Epithelial cell of proximal tubule (primary cell): ENCODE measurements around the gene SERTM2. TPM values are rescaled to one million over a fixed set of nuclear protein-coding genes. Genes with fewer than 3 reads are reported as not detected.

ENCODE experiments used
- DNase-seq: peaks from one replicate; pipeline ENCODE4 v3.0.0-alpha.2; 2011; ENCODE audit warnings: low read depth
- H3K4me3 ChIP-seq: 2 replicates; pipeline ENCODE4 v1.5.1; 2011; ENCODE audit warnings: low read depth, mild to moderate bottlenecking, low read length
- CTCF ChIP-seq: conservative IDR thresholded peaks from 2 replicates; pipeline ENCODE4 v1.5.1; 2012; ENCODE audit warnings: low read depth, mild to moderate bottlenecking, low read length
- total RNA-seq: library from RNA; depleted of rRNA; stranded (reverse); fragments of >200 nt; gene quantifications from 2 replicates; pipeline ENCODE4 v1.2.3, GENCODE V29; 2015

SERTM2 gene
- total RNA-seq, 1 donor from 2014 or later: not detected

DNA sequence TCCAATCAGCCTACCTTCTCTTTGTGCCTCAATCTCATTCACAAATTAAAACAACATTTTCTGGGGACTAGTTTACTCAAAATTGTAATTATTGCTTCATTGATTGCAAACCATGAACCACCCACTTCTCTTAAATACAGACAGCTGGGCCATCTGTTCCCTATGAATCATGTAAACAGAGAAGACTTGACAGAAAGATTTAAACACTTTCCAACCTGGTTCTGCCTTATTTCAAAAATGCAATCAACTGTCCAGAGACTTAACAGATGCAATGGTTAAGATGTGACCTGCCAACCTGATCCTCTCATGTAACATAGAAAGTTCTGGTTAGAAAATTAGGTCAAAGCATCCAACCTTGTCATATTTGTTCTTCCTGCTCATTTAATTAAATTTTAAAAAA is 20.8 kb upstream of the SERTM2 start:
- H3K4me3 ChIP-seq: no peak overlapping the region
- no peak for DNase-seq
- no peak for TF ChIP-seq CTCF

- no peak for TF ChIP-seq CTCF
- no peak overlapping the region for H3K4me3 ChIP-seq
- no peak for DNase-seq
Measured at GRCh38 chrX:111492085-111492484, 19.4 kb upstream of the SERTM2 start.

DNA sequence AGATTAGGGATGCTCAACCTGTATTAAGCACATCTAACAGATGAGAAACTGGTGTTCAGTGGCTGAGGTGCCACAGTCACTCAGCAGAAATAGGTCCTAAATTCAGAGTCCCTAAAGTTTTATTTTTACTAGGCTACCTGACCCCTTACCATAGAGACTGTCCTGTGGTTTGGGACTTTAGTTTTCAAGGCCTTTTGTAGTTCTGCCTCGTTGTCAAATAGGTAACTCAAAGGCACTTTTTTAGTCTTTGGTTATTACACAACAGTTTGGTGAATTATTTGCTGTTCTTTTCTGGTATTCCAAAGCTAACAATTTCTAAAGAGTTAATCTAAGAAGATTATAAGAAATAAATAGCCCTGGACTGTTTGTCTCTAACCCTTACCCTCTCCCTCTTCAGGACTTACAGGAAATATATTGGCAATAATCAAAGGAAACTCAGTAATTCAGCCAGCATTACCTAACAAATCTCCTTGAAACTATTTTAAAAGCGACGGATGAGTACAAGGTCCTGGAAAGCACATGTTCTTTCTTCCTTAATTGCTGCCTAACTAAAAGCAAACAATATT is 12.8 kb upstream of the SERTM2 start:
- H3K4me3 ChIP-seq: no peak overlapping the region
- no peak for TF ChIP-seq CTCF
- no peak for DNase-seq

- no peak for TF ChIP-seq CTCF
- no peak for DNase-seq
- H3K4me3 ChIP-seq: no peak overlapping the region
Measured at GRCh38 chrX:111503485-111503993, 7.9 kb upstream of the SERTM2 start.

DNA sequence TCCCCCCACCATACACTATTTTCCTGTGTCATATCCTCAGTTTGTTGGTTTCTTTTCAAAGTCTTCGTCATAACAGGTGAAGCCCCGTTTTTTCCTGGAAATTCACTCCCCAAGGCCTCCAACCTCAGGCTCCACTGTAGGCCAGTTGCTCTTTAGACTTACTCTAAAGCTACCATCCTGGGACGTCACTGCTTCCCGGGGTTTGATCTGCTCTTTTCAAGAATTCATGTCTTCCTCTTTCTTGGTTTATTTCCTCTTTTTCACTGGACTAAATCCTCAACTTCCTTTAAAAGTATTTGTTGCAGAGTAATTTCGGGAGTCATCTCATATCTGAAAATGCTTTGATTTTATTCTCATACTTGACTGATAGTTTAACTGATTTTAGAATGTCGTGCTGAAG is 6.5 kb upstream of the SERTM2 start:
- no peak for DNase-seq
- H3K4me3 ChIP-seq: no peak overlapping the region
- TF ChIP-seq CTCF: no peak

GRCh38 chrX:111505783-111506182 is 5.7 kb upstream of the SERTM2 start:
- TF ChIP-seq CTCF: no peak

GRCh38 chrX:111506826-111507225 is 4.6 kb upstream of the SERTM2 start:
- TF ChIP-seq CTCF: no peak
- H3K4me3 ChIP-seq: no peak overlapping the region
- DNase-seq: no peak

More at GRCh38 chrX:111505783-111506182, 5.7 kb upstream of the SERTM2 start:
- DNase-seq: no peak
- H3K4me3 ChIP-seq: no peak overlapping the region
